IPS DF 19.7 (cell line): ENCODE data around the gene PGBD5.
"Not testable (repeated sequence)": the region's sequence is repeated elsewhere in the genome, so short reads cannot be mapped to it uniquely, and the experiment has no call there.

Experiments used
- DNase-seq: peaks from one replicate; pipeline ENCODE4 v3.0.0-alpha.2; 2013; ENCODE audit warnings: low read depth, low spot score

Gene PGBD5

GRCh38 chr1:230426246-230427093 is at the start of gene PGBD5:
Gene PGBD5 (minus strand): TSS chr1:230426332. CDS start chr1:230425928, 404 bp downstream.
- no peak for DNase-seq

GRCh38 chr1:230474924-230475323 is 48.8 kb upstream of the PGBD5 start:
- not testable (repeated sequence) for DNase-seq

- DNase-seq = not testable (repeated sequence)
Observed at GRCh38 chr1:230470750-230471149, 44.6 kb upstream of the PGBD5 start.

GRCh38 chr1:230469271-230469670 is 43.1 kb upstream of the PGBD5 start:
- DNase-seq = no peak

GRCh38 chr1:230465691-230466090 is 39.6 kb upstream of the PGBD5 start:
- DNase-seq = no peak

GRCh38 chr1:230464671-230465070 is 38.5 kb upstream of the PGBD5 start:
- DNase-seq = no peak

- DNase-seq = no peak
Observed at GRCh38 chr1:230463760-230464159, 37.6 kb upstream of the PGBD5 start.

- DNase-seq = no peak
Observed at GRCh38 chr1:230463326-230463725, 37.2 kb upstream of the PGBD5 start.

GRCh38 chr1:230459465-230459864 is 33.3 kb upstream of the PGBD5 start:
- no peak for DNase-seq

- DNase-seq = no peak
Observed at GRCh38 chr1:230458509-230458908, 32.4 kb upstream of the PGBD5 start.

GRCh38 chr1:230456478-230456877 is 30.3 kb upstream of the PGBD5 start:
- no peak for DNase-seq

- DNase-seq = no peak
Observed at GRCh38 chr1:230455291-230455690, 29.2 kb upstream of the PGBD5 start.

GRCh38 chr1:230453377-230453776 is 27.2 kb upstream of the PGBD5 start:
- no peak for DNase-seq

GRCh38 chr1:230441183-230442029 is 15.3 kb upstream of the PGBD5 start:
- no peak for DNase-seq

GRCh38 chr1:230435108-230435507 is 9.0 kb upstream of the PGBD5 start:
- no peak for DNase-seq

GRCh38 chr1:230431527-230431926 is 5.4 kb upstream of the PGBD5 start:
- DNase-seq = no peak

GRCh38 chr1:230430499-230430898 is 4.4 kb upstream of the PGBD5 start:
- DNase-seq = no peak

GRCh38 chr1:230429067-230429735 is 3.1 kb upstream of the PGBD5 start:
- DNase-seq = no peak

- peak; percentile 89 for DNase-seq
Observed at GRCh38 chr1:230427981-230428380, 1.8 kb upstream of the PGBD5 start.

- no peak for DNase-seq
Observed at GRCh38 chr1:230427094-230427876, 1.2 kb upstream of the PGBD5 start.
